Stomach (tissue), 4 donors: ENCODE results near the gene SMAD9.

Source experiments
- CTCF ChIP-seq, 7 experiments: fragments of 450-650 bp in 4 of 7; fragments of 200-600 bp in 3 of 7; sonication (generic) in 3 of 7; IDR thresholded peaks; one replicate each; pipeline ENCODE4 v1.5.1; 2016 to 2019; ENCODE audit warnings: antibody characterized with exemption in 7 of 7, control low read depth in 2 of 7, mild to moderate bottlenecking in 1 of 7
- EP300 ChIP-seq: sonication (generic); formaldehyde crosslinking; IDR thresholded peaks from one replicate; pipeline ENCODE4 v1.6.1; 2017; ENCODE audit warnings: antibody characterized with exemption
- POLR2A ChIP-seq, 4 donors: fragments of 450-650 bp; IDR thresholded peaks; one replicate each; pipeline ENCODE4 v1.6.1; 2016; ENCODE audit warnings: antibody characterized with exemption in 4 of 4, control low read depth in 2 of 4, mild to moderate bottlenecking in 1 of 4, moderate library complexity in 1 of 4
- POLR2AphosphoS5 ChIP-seq, 3 donors: sonication (generic); formaldehyde crosslinking; IDR thresholded peaks; one replicate each; pipeline ENCODE4 v1.6.1; 2016; ENCODE audit warnings: antibody characterized with exemption in 3 of 3

GRCh38 chr13:36917311-36917710 is 2.7 kb downstream of the SMAD9 start:
- no peak for TF ChIP-seq EP300
- TF ChIP-seq CTCF (IDR thresholded peaks at IDR 0.05): no peak
- TF ChIP-seq POLR2AphosphoS5 (IDR thresholded peaks at IDR 0.05): no peak
- no peak for TF ChIP-seq POLR2A (IDR thresholded peaks at IDR 0.05)
